22Rv1 (cell line): ENCODE results near the gene ATF6B.
A peak's percentile ranks its signal among the peaks of the same experiment; 100 is the strongest.

Experiments used
- H3K27ac ChIP-seq: fragments of 450-650 bp; 2 replicates; pipeline ENCODE4 v1.5.1; 2017
- CTCF ChIP-seq: fragments of 450-650 bp; IDR thresholded peaks from 2 replicates; pipeline ENCODE4 v1.5.1; 2017; ENCODE audit warnings: mild to moderate bottlenecking
- ZFX ChIP-seq: fragments of 450-650 bp; IDR thresholded peaks from 2 replicates; pipeline ENCODE4 v1.6.1; 2017; ENCODE audit warnings: antibody characterized with exemption, borderline replicate concordance

ATF6B gene

GRCh38 chr6:32173051-32173727 lies 45.1 kb upstream of the ATF6B start:
- TF ChIP-seq CTCF (no peak), ZFX (no peak)
- H3K27ac ChIP-seq = no peak overlapping the region

GRCh38 chr6:32171234-32171633 lies 43.2 kb upstream of the ATF6B start:
- TF ChIP-seq ZFX (no peak), CTCF (no peak)
- no peak overlapping the region for H3K27ac ChIP-seq

GRCh38 chr6:32170294-32170693 lies 42.2 kb upstream of the ATF6B start:
- no peak overlapping the region for H3K27ac ChIP-seq
- TF ChIP-seq CTCF = no peak
- TF ChIP-seq ZFX = no peak

- no peak for TF ChIP-seq CTCF
- TF ChIP-seq ZFX = no peak
- 0 out of 2 replicates have a peak overlapping the region, but pooled peaks have one; percentile 35 for H3K27ac ChIP-seq
These were observed 41.0 kb upstream of the ATF6B start for GRCh38 chr6:32168807-32169591.

GRCh38 chr6:32168350-32168749 lies 40.3 kb upstream of the ATF6B start:
- TF ChIP-seq ZFX (no peak), CTCF (no peak)
- H3K27ac ChIP-seq = peak overlapping the region; percentile 35

GRCh38 chr6:32167761-32168262 lies 39.8 kb upstream of the ATF6B start:
- TF ChIP-seq CTCF = no peak
- no peak for TF ChIP-seq ZFX
- H3K27ac ChIP-seq = peak overlapping the region; percentile 35

GRCh38 chr6:32167154-32167760 lies 39.2 kb upstream of the ATF6B start:
- H3K27ac ChIP-seq = peak overlapping the region; percentile 35
- TF ChIP-seq ZFX (no peak), CTCF (no peak)
